Neural cell (in vitro differentiated cells): ENCODE measurements around the gene KRT15. TPM values are rescaled to one million over a fixed set of nuclear protein-coding genes. Genes with fewer than 3 reads are reported as not detected.

Source experiments
- H2AFZ ChIP-seq: fragments of 200-600, 300-800 bp; sonication (generic), shearing (Covaris generic); 2 replicates; pipeline ENCODE4 v1.6.0; 2014; ENCODE audit warnings: low read depth, mild to moderate bottlenecking, antibody characterized with exemption, low read length, moderate library complexity
- H3F3A ChIP-seq: fragments of 200-600 bp; shearing (Covaris generic); 2 replicates; pipeline ENCODE4 v1.6.1; 2016; ENCODE audit warnings: mild to moderate bottlenecking, moderate library complexity, mixed read lengths, antibody characterized with exemption, low read length; ENCODE audit not compliant: insufficient read depth, poor library complexity, severe bottlenecking
- H3K27ac ChIP-seq: fragments of 200-600, 300-800 bp; sonication (generic), shearing (Covaris generic); 2 replicates; pipeline ENCODE4 v1.5.1; 2014; ENCODE audit warnings: mild to moderate bottlenecking, low read length, moderate library complexity
- H3K27me3 ChIP-seq: fragments of 300-800, 200-600 bp; sonication (generic), shearing (Covaris generic); 2 replicates; pipeline ENCODE4 v1.6.0; 2014; ENCODE audit warnings: mild to moderate bottlenecking, low read depth, low read length, moderate library complexity; ENCODE audit not compliant: insufficient read depth
- H3K36me3 ChIP-seq: fragments of 300-800, 200-600 bp; sonication (generic), shearing (Covaris generic); 2 replicates; pipeline ENCODE4 v1.5.1; 2014; ENCODE audit warnings: mild to moderate bottlenecking, antibody characterized with exemption, low read length, moderate library complexity; ENCODE audit not compliant: insufficient read depth
- H3K4me2 ChIP-seq: fragments of 300-800, 200-600 bp; sonication (generic), shearing (Covaris generic); 2 replicates; pipeline ENCODE4 v1.6.0; 2014; ENCODE audit warnings: mild to moderate bottlenecking, low read length
- H3K4me3 ChIP-seq: fragments of 300-800, 200-600 bp; sonication (generic), shearing (Covaris generic); 2 replicates; pipeline ENCODE4 v1.5.1; 2014; ENCODE audit warnings: mild to moderate bottlenecking, low read length, moderate library complexity
- H3K79me2 ChIP-seq: fragments of 200-600 bp; shearing (Covaris generic); replicated peaks from 2 replicates; pipeline ENCODE4 v1.6.0; 2014; ENCODE audit warnings: mild to moderate bottlenecking, low read length, moderate library complexity; ENCODE audit not compliant: insufficient read depth
- H3K9ac ChIP-seq: fragments of 300-800, 200-600 bp; sonication (generic), shearing (Covaris generic); 2 replicates; pipeline ENCODE4 v1.6.1; 2016; ENCODE audit warnings: mild to moderate bottlenecking, low read length, mixed read lengths
- H3K9me2 ChIP-seq: fragments of 200-600 bp; shearing (Covaris generic); 2 replicates; pipeline ENCODE4 v1.6.1; 2016; ENCODE audit warnings: mild to moderate bottlenecking, low read length, mixed read lengths; ENCODE audit not compliant: insufficient read depth
- H3K9me3 ChIP-seq: fragments of 200-600, 300-800 bp; sonication (generic), shearing (Covaris generic); 2 replicates; pipeline ENCODE4 v1.6.1; 2016; ENCODE audit warnings: mild to moderate bottlenecking, mixed run types, low read length, moderate library complexity, mixed read lengths
- H4K20me1 ChIP-seq: fragments of 200-600 bp; shearing (Covaris generic); 2 replicates; pipeline ENCODE4 v1.6.1; 2016; ENCODE audit warnings: mild to moderate bottlenecking, mixed run types; ENCODE audit not compliant: insufficient read depth
- EP300 ChIP-seq: fragments of 450-650 bp; conservative IDR thresholded peaks from 2 replicates; pipeline ENCODE4 v1.6.1; 2014; ENCODE audit warnings: antibody characterized with exemption, mild to moderate bottlenecking, moderate library complexity; ENCODE audit not compliant: poor library complexity, severe bottlenecking
- EZH2 ChIP-seq: fragments of 200-600, 300-800 bp; shearing (Covaris generic), sonication (generic); IDR thresholded peaks from 2 replicates; pipeline ENCODE4 v1.6.1; 2014; ENCODE audit warnings: antibody characterized with exemption, low read length, borderline replicate concordance, mild to moderate bottlenecking; ENCODE audit not compliant: insufficient read depth, poor library complexity, severe bottlenecking
- MXI1 ChIP-seq: fragments of 450-650 bp; conservative IDR thresholded peaks from 2 replicates; pipeline ENCODE4 v1.6.1; 2014; ENCODE audit warnings: antibody characterized with exemption, mild to moderate bottlenecking; ENCODE audit not compliant: poor library complexity, severe bottlenecking
- POLR2AphosphoS5 ChIP-seq: IDR thresholded peaks from 2 replicates; pipeline ENCODE4 v1.6.1; 2012
- RAD21 ChIP-seq: fragments of 450-650 bp; conservative IDR thresholded peaks from 2 replicates; pipeline ENCODE4 v1.6.1; 2014; ENCODE audit warnings: antibody characterized with exemption, mild to moderate bottlenecking, moderate library complexity
- REST ChIP-seq: IDR thresholded peaks from 2 replicates; pipeline ENCODE4 v1.6.1; 2012; ENCODE audit warnings: borderline replicate concordance
- SMC3 ChIP-seq: fragments of 450-650 bp; conservative IDR thresholded peaks from 2 replicates; pipeline ENCODE4 v1.6.1; 2014; ENCODE audit warnings: antibody characterized with exemption, mild to moderate bottlenecking, moderate library complexity; ENCODE audit not compliant: poor library complexity
- TAF1 ChIP-seq: IDR thresholded peaks from 2 replicates; pipeline ENCODE4 v1.6.1; 2012; ENCODE audit warnings: low read depth
- polyA plus RNA-seq: library from polyadenylated mRNA; depleted of rRNA; stranded (reverse); fragments of >200 nt; gene quantifications from 2 replicates; pipeline ENCODE4 v1.2.3, GENCODE V29; 2014
- TF ChIP-seq, protein P1 (sequence below): fragments of 450-650 bp; IDR thresholded peaks from 2 replicates; pipeline ENCODE4 v1.5.1; 2014; ENCODE audit warnings: antibody characterized with exemption, mild to moderate bottlenecking, moderate library complexity; ENCODE audit not compliant: poor library complexity, severe bottlenecking

Gene KRT15
- polyA plus RNA-seq, 1 donor from 2014 or later = 0.09 TPM

DNA sequence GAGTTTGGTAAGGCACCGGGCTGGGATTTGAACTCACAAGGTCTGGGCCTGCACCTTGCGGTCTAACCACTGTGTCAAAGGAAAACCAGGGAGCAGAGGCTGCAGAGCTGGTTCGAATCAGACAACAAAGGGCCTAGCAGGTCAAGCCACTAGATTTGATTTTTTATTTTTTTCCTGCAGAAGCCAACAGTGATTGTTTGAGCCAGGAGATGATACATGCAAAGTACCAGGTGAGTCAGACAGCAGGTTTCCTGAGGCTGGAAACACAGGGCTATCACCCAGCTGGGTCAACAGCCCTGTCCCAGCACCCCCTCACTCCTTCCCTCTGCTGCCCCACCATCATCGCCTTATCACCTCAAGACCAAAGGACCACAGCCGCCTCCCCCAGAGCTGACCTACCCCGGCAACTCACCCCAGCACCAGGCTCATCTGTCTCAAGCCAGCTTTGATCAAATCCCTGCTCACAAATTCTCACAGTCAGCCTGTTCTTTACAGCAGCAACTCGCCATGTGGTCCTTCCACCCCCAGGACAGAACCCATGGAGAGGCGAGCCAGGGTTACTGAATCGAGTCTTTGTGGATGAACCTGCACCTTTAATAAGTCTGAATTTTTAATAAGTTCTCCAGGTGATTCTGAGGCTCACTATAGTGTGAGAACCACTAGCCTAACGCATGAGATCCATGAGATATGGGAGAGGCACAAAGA is 22.4 kb upstream of the KRT15 start:
- H3K79me2 ChIP-seq = no peaks in the 10 kb centered on the region
- no peak overlapping the region for H3K4me3 ChIP-seq
- H3F3A ChIP-seq = no peaks in the 10 kb centered on the region
- H3K9me2 ChIP-seq = no peaks in the 10 kb centered on the region
- H3K9ac ChIP-seq = no peak overlapping the region
- H3K4me2 ChIP-seq = no peak overlapping the region
- H3K27ac ChIP-seq = no peak overlapping the region
- H2AFZ ChIP-seq = no peak overlapping the region
- no peaks in the 10 kb centered on the region for H3K9me3 ChIP-seq
- TF ChIP-seq, protein P1, sequence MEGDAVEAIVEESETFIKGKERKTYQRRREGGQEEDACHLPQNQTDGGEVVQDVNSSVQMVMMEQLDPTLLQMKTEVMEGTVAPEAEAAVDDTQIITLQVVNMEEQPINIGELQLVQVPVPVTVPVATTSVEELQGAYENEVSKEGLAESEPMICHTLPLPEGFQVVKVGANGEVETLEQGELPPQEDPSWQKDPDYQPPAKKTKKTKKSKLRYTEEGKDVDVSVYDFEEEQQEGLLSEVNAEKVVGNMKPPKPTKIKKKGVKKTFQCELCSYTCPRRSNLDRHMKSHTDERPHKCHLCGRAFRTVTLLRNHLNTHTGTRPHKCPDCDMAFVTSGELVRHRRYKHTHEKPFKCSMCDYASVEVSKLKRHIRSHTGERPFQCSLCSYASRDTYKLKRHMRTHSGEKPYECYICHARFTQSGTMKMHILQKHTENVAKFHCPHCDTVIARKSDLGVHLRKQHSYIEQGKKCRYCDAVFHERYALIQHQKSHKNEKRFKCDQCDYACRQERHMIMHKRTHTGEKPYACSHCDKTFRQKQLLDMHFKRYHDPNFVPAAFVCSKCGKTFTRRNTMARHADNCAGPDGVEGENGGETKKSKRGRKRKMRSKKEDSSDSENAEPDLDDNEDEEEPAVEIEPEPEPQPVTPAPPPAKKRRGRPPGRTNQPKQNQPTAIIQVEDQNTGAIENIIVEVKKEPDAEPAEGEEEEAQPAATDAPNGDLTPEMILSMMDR = no peak
- no peak for TF ChIP-seq SMC3
- TF ChIP-seq POLR2AphosphoS5 = no peak
- no peak for TF ChIP-seq EZH2
- TF ChIP-seq RAD21 = no peak
- TF ChIP-seq EP300 = no peak
- TF ChIP-seq REST = no peak
- no peak for TF ChIP-seq TAF1
- no peak for TF ChIP-seq MXI1
- H3K36me3 ChIP-seq = no peaks in the 10 kb centered on the region
- no peaks in the 10 kb centered on the region for H3K27me3 ChIP-seq
- H4K20me1 ChIP-seq = no peaks in the 10 kb centered on the region

DNA sequence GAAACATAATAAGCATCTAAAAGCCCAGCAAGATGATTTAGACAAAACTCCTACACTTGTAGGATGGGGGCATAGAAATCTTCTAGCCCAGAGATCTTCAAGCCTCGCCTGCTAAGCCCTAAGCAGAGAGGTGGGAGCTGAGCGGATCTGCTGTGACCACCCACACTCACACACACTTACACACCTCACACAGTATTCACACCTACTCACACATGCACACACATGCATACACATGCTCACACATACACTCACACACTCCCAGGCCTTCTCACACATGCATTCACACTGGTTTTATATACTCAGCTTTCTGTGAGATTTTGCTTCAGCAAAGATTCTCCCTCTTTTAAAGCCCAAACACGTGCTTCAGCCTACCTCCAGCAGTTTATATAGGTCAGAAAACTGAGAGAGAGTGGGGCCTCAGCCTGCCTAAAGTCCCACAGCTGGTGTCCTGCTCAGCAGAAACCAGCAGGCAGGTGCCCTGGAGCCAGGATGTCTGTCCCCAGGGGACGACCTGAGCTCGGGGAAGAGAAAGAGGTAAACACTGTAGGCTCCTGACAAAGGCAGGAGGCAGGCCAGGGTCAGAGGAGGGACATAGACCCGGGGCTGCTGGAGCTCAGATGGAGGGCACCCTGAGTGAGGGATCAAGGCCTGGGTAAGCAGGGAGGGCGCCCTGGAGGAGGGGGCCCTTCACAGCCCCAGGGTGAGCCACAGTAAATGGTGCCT is 21.4 kb upstream of the KRT15 start:
- no peak for TF ChIP-seq SMC3
- Histone ChIP-seq H3K27me3 (no peaks in the 10 kb centered on the region), H3K4me3 (no peak overlapping the region), H3K79me2 (no peaks in the 10 kb centered on the region), H3K4me2 (no peak overlapping the region), H3K9me2 (no peaks in the 10 kb centered on the region), H4K20me1 (no peaks in the 10 kb centered on the region), H3K9me3 (no peaks in the 10 kb centered on the region), H2AFZ (no peak overlapping the region), H3K9ac (no peak overlapping the region), H3K27ac (no peak overlapping the region), H3F3A (no peaks in the 10 kb centered on the region), H3K36me3 (no peaks in the 10 kb centered on the region)
